ENCODE data around the gene MMP20. TPM values are rescaled to one million over a fixed set of nuclear protein-coding genes. Genes with fewer than 3 reads are reported as not detected.

The MMP20 gene
- total and polyA plus RNA-seq, 2 donors (not counting 3 experiments of a cell fraction or from before 2014, with no cell fraction given): not detected

DNA sequence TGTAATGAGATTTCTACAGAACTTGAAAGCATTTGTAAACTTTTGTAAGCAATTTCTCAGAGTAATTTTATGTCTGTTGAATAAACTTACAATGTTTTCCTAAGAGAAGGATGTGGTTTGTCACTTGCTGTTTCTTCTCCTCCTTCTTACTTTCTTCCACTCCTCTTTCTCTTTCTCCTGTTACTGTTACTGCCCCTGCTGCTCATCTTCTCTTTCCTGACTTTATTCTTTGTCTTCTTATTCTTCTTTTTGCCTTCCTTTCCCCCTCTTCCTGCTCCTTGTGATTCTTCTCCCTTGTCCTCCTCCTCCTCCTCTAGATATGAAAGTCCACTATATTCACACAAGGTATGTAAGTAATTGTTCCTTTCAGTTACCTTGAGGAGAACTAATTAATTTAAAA, 63.5 kb downstream of the MMP20 start:
- CTCF ChIA-PET: interaction anchor here (1.6 kb wide), 1 partner anchor 16 kb away, joined by 5 read pairs; no protein-coding TSS in a partner anchor
- no peak for FAIRE-seq
- BruUV-seq (replicated peaks): no TSS peak

DNA sequence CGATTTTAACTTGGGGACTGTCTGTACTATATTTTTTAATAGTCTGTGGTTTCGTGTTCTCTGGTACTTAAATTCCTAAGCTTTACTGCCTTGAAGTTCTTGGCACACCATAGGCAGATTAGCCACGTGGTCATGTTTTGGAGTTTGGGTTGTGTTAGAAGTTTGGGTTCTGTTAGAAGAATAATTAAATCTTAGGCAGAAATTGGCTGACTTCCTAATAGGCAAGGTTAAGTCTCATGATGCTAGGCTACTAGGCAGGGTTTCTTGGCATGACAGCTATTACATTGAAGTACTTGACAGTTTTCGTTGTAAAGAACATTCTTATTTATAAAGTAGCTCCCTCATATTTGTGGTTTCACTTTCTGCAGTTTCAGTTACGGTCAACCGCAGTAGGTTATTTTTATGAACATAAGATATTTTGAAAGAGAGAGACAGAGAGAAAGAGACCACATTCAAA, 64.5 kb downstream of the MMP20 start:
- TF ChIP-seq, protein P1, sequence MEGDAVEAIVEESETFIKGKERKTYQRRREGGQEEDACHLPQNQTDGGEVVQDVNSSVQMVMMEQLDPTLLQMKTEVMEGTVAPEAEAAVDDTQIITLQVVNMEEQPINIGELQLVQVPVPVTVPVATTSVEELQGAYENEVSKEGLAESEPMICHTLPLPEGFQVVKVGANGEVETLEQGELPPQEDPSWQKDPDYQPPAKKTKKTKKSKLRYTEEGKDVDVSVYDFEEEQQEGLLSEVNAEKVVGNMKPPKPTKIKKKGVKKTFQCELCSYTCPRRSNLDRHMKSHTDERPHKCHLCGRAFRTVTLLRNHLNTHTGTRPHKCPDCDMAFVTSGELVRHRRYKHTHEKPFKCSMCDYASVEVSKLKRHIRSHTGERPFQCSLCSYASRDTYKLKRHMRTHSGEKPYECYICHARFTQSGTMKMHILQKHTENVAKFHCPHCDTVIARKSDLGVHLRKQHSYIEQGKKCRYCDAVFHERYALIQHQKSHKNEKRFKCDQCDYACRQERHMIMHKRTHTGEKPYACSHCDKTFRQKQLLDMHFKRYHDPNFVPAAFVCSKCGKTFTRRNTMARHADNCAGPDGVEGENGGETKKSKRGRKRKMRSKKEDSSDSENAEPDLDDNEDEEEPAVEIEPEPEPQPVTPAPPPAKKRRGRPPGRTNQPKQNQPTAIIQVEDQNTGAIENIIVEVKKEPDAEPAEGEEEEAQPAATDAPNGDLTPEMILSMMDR (IDR thresholded peaks at IDR 0.05; ENCODE audit: extremely low read depth in 1 of 2, insufficient read depth in 1 of 2, low read depth in 1 of 2, low read length in 2 of 2): no peak
- TF ChIP-seq POLR2AphosphoS5 (IDR thresholded peaks at IDR 0.05; ENCODE audit: insufficient read depth, low read depth, low read length) (no peak), GATA2 (IDR thresholded peaks at IDR 0.05; ENCODE audit: insufficient read depth, insufficient read length, low read depth, low read length) (no peak)
- no peak overlapping the region for H3K27ac ChIP-seq (ENCODE audit: insufficient read depth, low read depth, low read length)
- H3K4me1 ChIP-seq (ENCODE audit: control insufficient read depth, extremely low read depth, insufficient read depth, low read length): peaks cover 3% of the 10 kb centered on the region
- DNase-seq (ENCODE audit: low read depth, low spot score) (no peak), FAIRE-seq (no peak)
- H2AFZ ChIP-seq (ENCODE audit: low read depth, low read length): no peak overlapping the region
- POLR2A ChIA-PET: no interaction called here
- H3K4me3 ChIP-seq (replicated peaks in 1 of 3; ENCODE audit: insufficient read depth in 1 of 3, low read depth in 1 of 3, low read length in 3 of 3): no peak overlapping the region
- dilution Hi-C loops (cut with MboI; ENCODE audit: extremely low pct_ligation_motif_present, low sequenced_read_pairs): no loop called here
- H3K9me1 ChIP-seq (replicated peaks; ENCODE audit: control insufficient read depth, extremely low read depth, insufficient read depth, low read length): no peaks in the 10 kb centered on the region
- H3K36me3 ChIP-seq (ENCODE audit: control insufficient read depth in 2 of 2, extremely low read depth in 1 of 2, insufficient read depth in 2 of 2, low read length in 2 of 2): no peaks in the 10 kb centered on the region
- CTCF ChIA-PET: interaction anchor here (1.5 kb wide), 1 partner anchor 106 kb away, joined by 4 read pairs; no protein-coding TSS in a partner anchor
- intact Hi-C loops (cut with micrococcal nuclease): no loop called here
- H3K9ac ChIP-seq (replicated peaks; ENCODE audit: extremely low read depth, insufficient read depth, low read length): no peak overlapping the region
- no peaks in the 10 kb centered on the region for H3K9me3 ChIP-seq (replicated peaks; ENCODE audit: control insufficient read depth, insufficient read depth, low read length)
- H3K4me2 ChIP-seq (ENCODE audit: insufficient read depth, low read length): no peak overlapping the region
- no peaks in the 10 kb centered on the region for H3K27me3 ChIP-seq (ENCODE audit: control insufficient read depth in 2 of 2, insufficient read depth in 2 of 2, low read length in 2 of 2)
- H4K20me1 ChIP-seq (replicated peaks; ENCODE audit: control insufficient read depth, extremely low read depth, insufficient read depth, low read length): no peaks in the 10 kb centered on the region
- BruUV-seq (replicated peaks): no TSS peak
- H3K79me2 ChIP-seq (ENCODE audit: control insufficient read depth, insufficient read depth, low read length): no peaks in the 10 kb centered on the region

More for the DNA sequence above, 63.5 kb downstream of the MMP20 start:
- intact Hi-C loops (cut with micrococcal nuclease): no loop called here
- Histone ChIP-seq H3K9me1 (replicated peaks; ENCODE audit: control insufficient read depth, extremely low read depth, insufficient read depth, low read length) (no peaks in the 10 kb centered on the region), H3K4me1 (ENCODE audit: control insufficient read depth, extremely low read depth, insufficient read depth, low read length) (peaks cover 3% of the 10 kb centered on the region), H3K9ac (replicated peaks; ENCODE audit: extremely low read depth, insufficient read depth, low read length) (no peak overlapping the region), H3K36me3 (ENCODE audit: control insufficient read depth in 2 of 2, extremely low read depth in 1 of 2, insufficient read depth in 2 of 2, low read length in 2 of 2) (no peaks in the 10 kb centered on the region), H3K4me2 (ENCODE audit: insufficient read depth, low read length) (no peak overlapping the region), H3K27ac (ENCODE audit: insufficient read depth, low read depth, low read length) (no peak overlapping the region), H2AFZ (ENCODE audit: low read depth, low read length) (no peak overlapping the region), H3K4me3 (replicated peaks in 1 of 3; ENCODE audit: insufficient read depth in 1 of 3, low read depth in 1 of 3, low read length in 3 of 3) (no peak overlapping the region), H3K9me3 (replicated peaks; ENCODE audit: control insufficient read depth, insufficient read depth, low read length) (no peaks in the 10 kb centered on the region), H4K20me1 (replicated peaks; ENCODE audit: control insufficient read depth, extremely low read depth, insufficient read depth, low read length) (no peaks in the 10 kb centered on the region), H3K79me2 (ENCODE audit: control insufficient read depth, insufficient read depth, low read length) (no peaks in the 10 kb centered on the region), H3K27me3 (ENCODE audit: control insufficient read depth in 2 of 2, insufficient read depth in 2 of 2, low read length in 2 of 2) (no peaks in the 10 kb centered on the region)
- POLR2A ChIA-PET: no interaction called here
- dilution Hi-C loops (cut with MboI; ENCODE audit: extremely low pct_ligation_motif_present, low sequenced_read_pairs): no loop called here
- TF ChIP-seq MYC (IDR thresholded peaks at IDR 0.05; ENCODE audit: low read depth, low read length) (no peak), JUN (IDR thresholded peaks at IDR 0.05; ENCODE audit: borderline replicate concordance, insufficient read depth, insufficient read length, low read depth) (no peak)
- TF ChIP-seq, protein P2, sequence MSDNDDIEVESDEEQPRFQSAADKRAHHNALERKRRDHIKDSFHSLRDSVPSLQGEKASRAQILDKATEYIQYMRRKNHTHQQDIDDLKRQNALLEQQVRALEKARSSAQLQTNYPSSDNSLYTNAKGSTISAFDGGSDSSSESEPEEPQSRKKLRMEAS (IDR thresholded peaks at IDR 0.05; ENCODE audit: insufficient read depth, insufficient read length): no peak
- DNase-seq (ENCODE audit: low read depth, low spot score): no peak

Data from endothelial cell of umbilical vein (primary cell).